HepG2 (cell line): ENCODE measurements around the gene SERINC2. TPM values are rescaled to one million over a fixed set of nuclear protein-coding genes. Genes with fewer than 3 reads are reported as not detected.
A peak's percentile ranks its signal among the peaks of the same experiment; 100 is the strongest.

Experiments
- AFF4 ChIP-seq: sonication (generic); formaldehyde crosslinking; IDR thresholded peaks from 2 replicates; pipeline ENCODE4 v1.4.0; 2020; ENCODE audit warnings: missing genetic modification reagents
- AGO2 ChIP-seq: fragments of 200-400 bp; formaldehyde crosslinking; optimal IDR thresholded peaks from 2 replicates; pipeline ENCODE3; 2017; ENCODE audit warnings: mild to moderate bottlenecking, low read depth, low read length, moderate library complexity
- GMEB1 ChIP-seq: sonication (generic); formaldehyde crosslinking; IDR thresholded peaks from 2 replicates; pipeline ENCODE4 v1.5.1; 2020; ENCODE audit warnings: missing genetic modification reagents, mild to moderate bottlenecking, borderline replicate concordance
- HBP1 ChIP-seq: IDR thresholded peaks from 2 replicates; pipeline ENCODE4 v1.6.1; 2016; ENCODE audit warnings: low read depth, control low read depth
- MBNL3 ChIP-seq: fragments of 250-450 bp; sonication (Bioruptor Pico); conservative IDR thresholded peaks from 2 replicates; pipeline ENCODE4 v1.8.0; 2022; ENCODE audit warnings: mild to moderate bottlenecking, inconsistent platforms
- NCOA5 ChIP-seq: sonication (generic); formaldehyde crosslinking; IDR thresholded peaks from 2 replicates; pipeline ENCODE4 v1.4.0; 2020; ENCODE audit warnings: missing genetic modification reagents
- PLSCR1 ChIP-seq: sonication (generic); formaldehyde crosslinking; IDR thresholded peaks from 2 replicates; pipeline ENCODE4 v1.5.0; 2020; ENCODE audit warnings: missing genetic modification reagents, mild to moderate bottlenecking, borderline replicate concordance
- PRDM10 ChIP-seq: sonication (generic); formaldehyde crosslinking; IDR thresholded peaks from 2 replicates; pipeline ENCODE4 v1.4.0; 2020; ENCODE audit warnings: low read depth, missing genetic modification reagents
- RXRB ChIP-seq: IDR thresholded peaks from 2 replicates; pipeline ENCODE4 v1.6.1; 2016; ENCODE audit warnings: borderline replicate concordance, missing genetic modification reagents, missing compliant biosample characterization
- SIX4 ChIP-seq: sonication (generic); formaldehyde crosslinking; IDR thresholded peaks from 2 replicates; pipeline ENCODE4 v1.4.0; 2020; ENCODE audit warnings: missing genetic modification reagents
- SMARCE1 ChIP-seq: fragments of 450-650 bp; IDR thresholded peaks from 2 replicates; pipeline ENCODE4 v1.6.1; 2017; ENCODE audit warnings: borderline replicate concordance
- STAG1 ChIP-seq: sonication (generic); formaldehyde crosslinking; IDR thresholded peaks from 2 replicates; pipeline ENCODE4 v1.4.0; 2020; ENCODE audit warnings: missing genetic modification reagents
- THYN1 ChIP-seq: sonication (generic); formaldehyde crosslinking; IDR thresholded peaks from 2 replicates; pipeline ENCODE4 v1.8.1; 2023; ENCODE audit warnings: low read depth, mild to moderate bottlenecking, moderate library complexity, missing genetic modification reagents, borderline replicate concordance
- ZBTB7B ChIP-seq: sonication (generic); formaldehyde crosslinking; IDR thresholded peaks from 2 replicates; pipeline ENCODE4 v1.4.0; 2020; ENCODE audit warnings: missing genetic modification reagents
- ZKSCAN1 ChIP-seq: fragments of 150-350 bp; IDR thresholded peaks from 2 replicates; pipeline ENCODE4 v1.6.1; 2014; ENCODE audit warnings: low read length
- ZNF180 ChIP-seq: sonication (generic); formaldehyde crosslinking; IDR thresholded peaks from 2 replicates; pipeline ENCODE4 v1.4.0; 2020; ENCODE audit warnings: low read depth, missing genetic modification reagents, borderline replicate concordance
- ZNF263 ChIP-seq: sonication (generic); formaldehyde crosslinking; IDR thresholded peaks from 2 replicates; pipeline ENCODE4 v1.4.0; 2020; ENCODE audit warnings: missing genetic modification reagents
- ZNF558 ChIP-seq: sonication (generic); formaldehyde crosslinking; IDR thresholded peaks from 2 replicates; pipeline ENCODE4 v1.9.0; 2022; ENCODE audit warnings: mild to moderate bottlenecking, missing genetic modification reagents, borderline replicate concordance
- ZNF746 ChIP-seq: sonication (generic); formaldehyde crosslinking; IDR thresholded peaks from 2 replicates; pipeline ENCODE4 v1.8.0; 2022; ENCODE audit warnings: mild to moderate bottlenecking, missing genetic modification reagents
- ZNF850 ChIP-seq: sonication (generic); formaldehyde crosslinking; conservative IDR thresholded peaks from 2 replicates; pipeline ENCODE4 v1.9.0; 2021; ENCODE audit warnings: mild to moderate bottlenecking, missing genetic modification reagents
- polyA plus RNA-seq, 8 experiments: library from polyadenylated mRNA; depleted of rRNA in 3 of 8; stranded (reverse) in 7 of 8; unstranded in 1 of 8; fragments of >200 nt; fragmentation: Illumina TruSeq in 4 of 8; extraction: Trizol in 4 of 8; gene quantifications; 2 replicates each; pipeline versions ENCODE4 v1.2.1 to v1.2.3, GENCODE V29; 2011 to 2016; ENCODE audit warnings: low read depth in 4 of 8, missing spikeins in 1 of 8, mixed read lengths in 1 of 8; ENCODE audit not compliant: insufficient read depth in 1 of 8
- total RNA-seq, 5 experiments: library from RNA; depleted of rRNA; stranded (reverse); fragments of >200 nt; fragmentation: Illumina TruSeq; extraction: Trizol; gene quantifications; 2 replicates each; pipeline ENCODE4 v1.2.3, GENCODE V29; 2016; ENCODE audit warnings: low read depth in 1 of 5

SERINC2 gene
- total and polyA plus RNA-seq, 2 of the 13 experiments (the other 11 are each of a cell fraction or from before 2014, with no cell fraction given): 4.8 to 126 TPM

GRCh38 chr1:31417148-31417547 is 4.1 kb downstream of the SERINC2 start (continued):
- TF ChIP-seq PLSCR1 (no peak), MBNL3 (CRISPR knock-in tag) (no peak), RXRB (peak; percentile 99), AGO2 (no peak), GMEB1 (CRISPR knock-in tag) (peak; percentile 36; the same call in 1 of the 2 replicates), ZNF180 (no peak), ZNF558 (CRISPR knock-in tag) (no peak), NCOA5 (CRISPR knock-in tag) (no peak), STAG1 (CRISPR knock-in tag) (no peak), ZKSCAN1 (peak; percentile 13; the same call in 1 of the 2 replicates), SIX4 (no peak), SMARCE1 (no peak), ZNF850 (CRISPR knock-in tag) (no peak), PRDM10 (CRISPR knock-in tag) (peak; percentile 68), AFF4 (CRISPR knock-in tag) (no peak), ZNF746 (CRISPR knock-in tag) (peak; percentile 69; the same call in 1 of the 2 replicates), ZNF263 (CRISPR knock-in tag) (no peak), THYN1 (CRISPR knock-in tag) (no peak), HBP1 (no peak), ZBTB7B (CRISPR knock-in tag) (peak; percentile 69)
